B cell (primary cell): Measurements from ENCODE around the gene NANS. TPM values are rescaled to one million over a fixed set of nuclear protein-coding genes. Genes with fewer than 3 reads are reported as not detected.

Experiments used
- ATAC-seq: fragments of 200-7000 bp; cut with Tn5 transposase; one replicate; pipeline ENCODE4 v1.10.0; 2021; ENCODE audit warnings: low read depth, mild to moderate bottlenecking, moderate number of reproducible peaks, moderate library complexity
- CTCF ChIA-PET: fragments of 350-600 bp; sonication (Branson Sonifier 250); formaldehyde crosslinking; loops from one replicate; lab custom pipeline; 2021; ENCODE audit warnings: antibody characterized with exemption, inconsistent platforms; lab: Charles Lee
- POLR2A ChIA-PET: fragments of 350-600 bp; sonication (Branson Sonifier 250); formaldehyde crosslinking; loops from one replicate; lab custom pipeline; 2021; ENCODE audit warnings: antibody characterized with exemption; lab: Charles Lee
- DNase-seq: peaks from one replicate; pipeline ENCODE4 v3.0.0; 2013
- H2AFZ ChIP-seq: 2 replicates; pipeline ENCODE4 v1.6.1; 2012; ENCODE audit warnings: mild to moderate bottlenecking, low read depth, low read length; ENCODE audit not compliant: insufficient read depth, poor library complexity, severe bottlenecking
- H3K27ac ChIP-seq, 2 donors: 1 replicate in 1 of 2; 2 replicates in 1 of 2; pipeline ENCODE4 v1.5.1; 2012 to 2013; ENCODE audit warnings: low read length in 2 of 2, mild to moderate bottlenecking in 2 of 2, moderate library complexity in 1 of 2
- H3K27me3 ChIP-seq, 4 experiments: fragments of 200-600 bp in 1 of 4; sonication (generic) in 1 of 4; replicated peaks in 1 of 4; 1 replicate in 2 of 4; 2 replicates in 2 of 4; pipeline versions ENCODE4 v1.6.1 to v1.7.0; 2013 to 2016; ENCODE audit warnings: low read length in 3 of 4, mild to moderate bottlenecking in 2 of 4, mixed read lengths in 1 of 4, moderate library complexity in 1 of 4; ENCODE audit not compliant: insufficient read depth in 4 of 4, control insufficient read depth in 3 of 4; ENCODE audit errors: control extremely low read depth in 1 of 4
- H3K36me3 ChIP-seq, 2 experiments: replicated peaks in 1 of 2; 1 replicate in 1 of 2; 2 replicates in 1 of 2; pipeline versions ENCODE4 v1.6.1 to v1.7.1; 2013; ENCODE audit warnings: low read length in 1 of 2; ENCODE audit not compliant: insufficient read depth in 2 of 2, control insufficient read depth in 1 of 2; ENCODE audit errors: control extremely low read depth in 1 of 2, extremely low read depth in 1 of 2
- H3K4me1 ChIP-seq, 2 donors: fragments of 200-600 bp in 1 of 2; sonication (generic) in 1 of 2; 1 replicate in 1 of 2; 2 replicates in 1 of 2; pipeline versions ENCODE4 v1.5.1 to v1.6.1; 2013 to 2017; ENCODE audit warnings: low read length in 2 of 2; ENCODE audit not compliant: control insufficient read depth in 2 of 2, insufficient read depth in 2 of 2
- H3K4me2 ChIP-seq: replicated peaks from 2 replicates; pipeline ENCODE3; 2012; ENCODE audit warnings: mild to moderate bottlenecking, low read depth, low read length; ENCODE audit not compliant: poor library complexity, severe bottlenecking
- H3K4me3 ChIP-seq, 5 experiments: fragments of 200-600 bp in 1 of 5; sonication (generic) in 1 of 5; 1 replicate in 3 of 5; 2 replicates in 2 of 5; pipeline versions ENCODE4 v1.5.1 to v1.7.0; 2011 to 2016; ENCODE audit warnings: low read length in 4 of 5, mild to moderate bottlenecking in 4 of 5, low read depth in 2 of 5, control low read depth in 1 of 5, moderate library complexity in 1 of 5; ENCODE audit not compliant: insufficient read depth in 1 of 5; ENCODE audit errors: control extremely low read depth in 1 of 5, extremely low read depth in 1 of 5
- H3K79me2 ChIP-seq: fragments of 200-600 bp; sonication (generic); one replicate; pipeline ENCODE4 v1.6.0; 2016; ENCODE audit warnings: low read length; ENCODE audit not compliant: control insufficient read depth, insufficient read depth
- H3K9ac ChIP-seq: fragments of 200-600 bp; sonication (generic); 2 replicates; pipeline ENCODE4 v1.6.1; 2017; ENCODE audit warnings: mild to moderate bottlenecking, low read length, moderate library complexity
- H3K9me3 ChIP-seq, 3 donors: one replicate each; pipeline versions ENCODE4 v1.6.1 to v1.7.1; 2013; ENCODE audit warnings: low read length in 2 of 3; ENCODE audit not compliant: control insufficient read depth in 2 of 3, insufficient read depth in 1 of 3; ENCODE audit errors: control extremely low read depth in 1 of 3
- H4K20me1 ChIP-seq: 2 replicates; pipeline ENCODE4 v1.6.0; 2012; ENCODE audit warnings: mild to moderate bottlenecking, low read length; ENCODE audit not compliant: insufficient read depth, control insufficient read depth, poor library complexity, severe bottlenecking
- H3K27ac Mint-ChIP-seq: one replicate; pipeline ENCODE4 v1.8.0; 2021; ENCODE audit warnings: mixed read lengths
- H3K27me3 Mint-ChIP-seq: one replicate; pipeline ENCODE4 v1.8.0; 2021; ENCODE audit warnings: mixed read lengths
- H3K4me1 Mint-ChIP-seq: one replicate; pipeline ENCODE4 v1.8.0; 2021; ENCODE audit warnings: mixed read lengths
- H3K4me3 Mint-ChIP-seq: one replicate; pipeline ENCODE4 v1.8.0; 2021; ENCODE audit warnings: mixed read lengths
- H3K9me3 Mint-ChIP-seq: one replicate; pipeline ENCODE4 v1.8.0; 2022; ENCODE audit warnings: mixed read lengths; ENCODE audit not compliant: insufficient read depth
- CTCF ChIP-seq: fragments of 200-600 bp; IDR thresholded peaks from one replicate; pipeline ENCODE4 v1.8.0; 2022; ENCODE audit warnings: antibody characterized with exemption, mild to moderate bottlenecking
- EZH2 ChIP-seq: IDR thresholded peaks from 2 replicates; pipeline ENCODE4 v1.6.1; 2012; ENCODE audit warnings: borderline replicate concordance, low read depth, mild to moderate bottlenecking, moderate library complexity, low read length; ENCODE audit not compliant: insufficient read depth, poor library complexity, severe bottlenecking
- WGBS: methylation state at CpG from one replicate; pipeline ENCODE4 v1.1.5; 2013; ENCODE audit warnings: missing lambda C conversion rate; ENCODE audit not compliant: insufficient coverage; 5-methylcytosine and 5-hydroxymethylcytosine counted together
- intact Hi-C: fragments of 100-400 bp; cut with micrococcal nuclease; formaldehyde crosslinking; loops from one replicate; pipeline ENCODE4 v1.10.0; 2022
- polyA plus RNA-seq: library from polyadenylated mRNA; depleted of rRNA; stranded (reverse); fragments of >200 nt; gene quantifications from 2 replicates; pipeline ENCODE4 v1.2.3, GENCODE V29; 2012
- total RNA-seq, 2 donors: library from RNA; stranded (reverse); fragments of 120-200 nt in 1 of 2; gene quantifications; 1 replicate in 1 of 2; 2 replicates in 1 of 2; pipeline versions ENCODE4 v1.2.3 to v1.2.4, GENCODE V29; 2013 to 2022

The NANS gene
- total and polyA plus RNA-seq, 2 donors (not counting 1 experiment from before 2014, with no cell fraction given), result 14.2 to 14.9 TPM

GRCh38 chr9:98117984-98118639 is 61.6 kb downstream of the NANS start:
- H3K27ac Mint-ChIP-seq, result peak overlapping the region; percentile 95
- Histone ChIP-seq H3K4me3 (peak overlapping the region; percentile 47 to 91 (median 82)), H3K9me3 (no peaks in the 10 kb centered on the region), H3K4me1 (peaks cover 28 to 33% of the 10 kb centered on the region in 2 donors), H3K9ac (peak overlapping the region; percentile 83), H3K27ac (peak overlapping the region; percentile 69 to 78), H3K4me2 (peak overlapping the region; percentile 91), H2AFZ (peak overlapping the region; percentile 97), H3K36me3 (no peaks in the 10 kb centered on the region), H3K27me3 (no peaks in the 10 kb centered on the region), H3K79me2 (peaks cover 11% of the 10 kb centered on the region), H4K20me1 (no peaks in the 10 kb centered on the region)
- CTCF ChIA-PET, result interaction anchor here (1.0 to 3.4 kb wide), 13 partner anchors 8 to 146 kb away, joined by 3 to 16 read pairs (median 5); partner anchors contain the start of gene TBC1D2
- peaks cover 45% of the 10 kb centered on the region for H3K4me1 Mint-ChIP-seq
- TF ChIP-seq CTCF (peak; percentile 42), EZH2 (no peak)
- POLR2A ChIA-PET, result interaction anchor here (0.6 to 4.6 kb wide), 10 partner anchors 9 to 486 kb away, joined by 3 to 24 read pairs (median 4); partner anchors contain the start of genes NANS and TBC1D2
- H3K9me3 Mint-ChIP-seq, result no peaks in the 10 kb centered on the region
- H3K27me3 Mint-ChIP-seq, result no peaks in the 10 kb centered on the region
- peak; percentile 62 for DNase-seq
- 33% methylated on average over 4 of the region's 5 CpGs for WGBS
- intact Hi-C loops, result loop anchor here (1.0 to 5.0 kb wide), 4 partner anchors 10 to 139 kb away; partner anchors contain the start of gene TBC1D2
- peak overlapping the region; percentile 88 for H3K4me3 Mint-ChIP-seq
- peak; percentile 43 for ATAC-seq
